ENCODE results near the gene PSMD14.

PSMD14 gene

DNA sequence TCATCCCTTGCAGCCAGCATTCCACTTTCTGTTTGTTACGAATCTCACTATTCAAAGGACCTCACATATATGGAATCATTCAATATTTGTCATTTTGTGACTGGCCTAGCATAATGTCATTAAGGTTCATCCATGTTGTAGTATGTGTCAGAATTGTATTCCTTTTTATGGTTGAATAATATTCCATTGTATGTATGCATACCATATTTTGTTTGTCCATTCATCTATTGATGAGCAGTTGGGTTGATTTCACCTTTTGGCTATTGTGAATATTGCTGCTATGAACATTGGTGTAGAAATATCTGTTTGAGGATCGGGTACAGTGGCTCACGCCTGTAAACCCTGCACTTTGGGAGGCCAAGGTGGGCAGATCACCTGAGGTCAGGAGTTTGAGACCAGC, 35.0 kb downstream of the PSMD14 start:
- DNase-seq (ENCODE audit: low read depth) = no peak
- TF ChIP-seq, protein P1, sequence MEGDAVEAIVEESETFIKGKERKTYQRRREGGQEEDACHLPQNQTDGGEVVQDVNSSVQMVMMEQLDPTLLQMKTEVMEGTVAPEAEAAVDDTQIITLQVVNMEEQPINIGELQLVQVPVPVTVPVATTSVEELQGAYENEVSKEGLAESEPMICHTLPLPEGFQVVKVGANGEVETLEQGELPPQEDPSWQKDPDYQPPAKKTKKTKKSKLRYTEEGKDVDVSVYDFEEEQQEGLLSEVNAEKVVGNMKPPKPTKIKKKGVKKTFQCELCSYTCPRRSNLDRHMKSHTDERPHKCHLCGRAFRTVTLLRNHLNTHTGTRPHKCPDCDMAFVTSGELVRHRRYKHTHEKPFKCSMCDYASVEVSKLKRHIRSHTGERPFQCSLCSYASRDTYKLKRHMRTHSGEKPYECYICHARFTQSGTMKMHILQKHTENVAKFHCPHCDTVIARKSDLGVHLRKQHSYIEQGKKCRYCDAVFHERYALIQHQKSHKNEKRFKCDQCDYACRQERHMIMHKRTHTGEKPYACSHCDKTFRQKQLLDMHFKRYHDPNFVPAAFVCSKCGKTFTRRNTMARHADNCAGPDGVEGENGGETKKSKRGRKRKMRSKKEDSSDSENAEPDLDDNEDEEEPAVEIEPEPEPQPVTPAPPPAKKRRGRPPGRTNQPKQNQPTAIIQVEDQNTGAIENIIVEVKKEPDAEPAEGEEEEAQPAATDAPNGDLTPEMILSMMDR (conservative IDR thresholded peaks at IDR 0.05; ENCODE audit: low read depth, low read length) = no peak
- H3K4me3 ChIP-seq (ENCODE audit: low read depth, low read length) = no peak overlapping the region

DNA sequence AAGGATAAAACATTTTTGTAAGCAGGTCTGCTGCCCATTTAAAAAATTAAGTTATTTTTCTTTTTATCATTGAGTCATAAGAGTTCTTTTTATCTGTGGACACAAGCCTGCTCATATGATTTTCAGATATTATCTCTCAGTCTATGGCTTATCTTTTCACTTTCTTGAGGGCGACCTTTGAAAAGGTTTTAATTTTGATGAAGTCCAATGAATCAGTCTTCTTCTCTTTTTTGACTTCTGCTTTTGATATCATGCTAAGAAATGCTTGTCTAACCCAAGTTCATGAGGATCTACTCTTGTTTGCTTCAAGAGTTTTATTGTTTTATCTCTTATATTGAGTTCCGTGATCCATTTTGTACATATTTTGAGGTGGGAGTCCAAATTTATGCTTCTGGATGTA, 36.5 kb downstream of the PSMD14 start:
- DNase-seq (ENCODE audit: low read depth) = no peak
- no peak overlapping the region for H3K4me3 ChIP-seq (ENCODE audit: low read depth, low read length)
- TF ChIP-seq, protein P1 (conservative IDR thresholded peaks at IDR 0.05; ENCODE audit: low read depth, low read length) = no peak

DNA sequence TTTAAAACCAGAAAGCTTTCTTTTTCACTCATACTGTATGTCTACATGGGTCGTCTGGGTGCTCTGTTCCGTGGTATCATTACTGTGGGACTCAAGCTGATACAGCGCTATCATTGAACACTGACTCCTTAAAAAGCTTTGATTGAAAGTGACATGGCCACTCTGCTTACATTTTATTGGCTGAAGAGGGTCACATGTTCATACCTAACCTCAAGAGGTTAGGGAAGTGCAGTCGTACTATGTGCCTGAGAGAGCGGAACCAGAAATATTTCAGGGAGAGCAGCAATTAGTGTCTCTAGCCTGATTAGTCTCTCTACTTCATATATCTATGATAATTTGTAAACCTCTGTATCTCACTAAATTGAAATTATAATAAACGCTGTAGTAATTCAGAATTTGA, 43.5 kb downstream of the PSMD14 start:
- no peak for DNase-seq (ENCODE audit: low read depth)
- H3K4me3 ChIP-seq (ENCODE audit: low read depth, low read length) = no peak overlapping the region
- TF ChIP-seq, protein P1 (conservative IDR thresholded peaks at IDR 0.05; ENCODE audit: low read depth, low read length) = no peak

DNA sequence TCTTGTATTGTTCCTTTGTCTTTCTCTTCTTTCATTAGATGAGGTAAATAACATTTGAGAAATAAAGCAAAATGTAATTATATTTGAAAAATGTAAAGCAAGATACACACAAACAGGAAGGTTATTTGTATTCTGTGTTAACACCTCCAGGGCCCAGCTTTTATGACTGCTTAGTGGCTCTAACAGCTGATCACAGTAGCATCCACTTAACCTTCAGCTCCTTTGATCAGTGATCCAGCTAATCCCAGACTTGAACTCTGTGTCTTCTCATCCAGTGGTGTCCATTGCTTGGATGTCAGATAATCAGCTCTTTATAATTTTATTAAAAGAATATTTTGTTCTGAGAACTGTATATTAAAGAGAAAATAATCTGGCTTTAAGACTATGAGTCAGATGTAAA, 44.5 kb downstream of the PSMD14 start:
- TF ChIP-seq, protein P1 (conservative IDR thresholded peaks at IDR 0.05; ENCODE audit: low read depth, low read length) = no peak
- no peak for DNase-seq (ENCODE audit: low read depth)
- H3K4me3 ChIP-seq (ENCODE audit: low read depth, low read length) = no peak overlapping the region

DNA sequence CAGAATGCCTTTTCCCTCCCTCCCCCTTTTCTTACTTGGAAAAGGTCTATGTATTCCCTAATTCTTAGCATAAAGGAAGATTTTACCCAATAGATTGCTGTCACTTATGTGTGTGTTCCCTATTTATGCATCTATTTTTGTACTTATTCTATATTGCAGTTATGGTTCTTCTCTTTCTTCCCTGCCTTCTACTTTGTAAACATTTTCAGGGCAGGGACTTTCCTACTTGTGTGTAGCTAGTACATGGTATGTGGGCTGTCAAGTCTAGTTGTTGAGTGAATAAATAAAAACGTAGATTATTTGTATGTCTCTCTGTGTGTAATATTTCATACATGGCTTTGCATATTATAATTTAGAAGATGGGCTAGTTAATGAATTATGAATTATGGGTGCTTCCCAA, 45.3 kb downstream of the PSMD14 start:
- TF ChIP-seq, protein P1 (conservative IDR thresholded peaks at IDR 0.05; ENCODE audit: low read depth, low read length) = no peak
- no peak overlapping the region for H3K4me3 ChIP-seq (ENCODE audit: low read depth, low read length)
- DNase-seq (ENCODE audit: low read depth) = peak; percentile 37

DNA sequence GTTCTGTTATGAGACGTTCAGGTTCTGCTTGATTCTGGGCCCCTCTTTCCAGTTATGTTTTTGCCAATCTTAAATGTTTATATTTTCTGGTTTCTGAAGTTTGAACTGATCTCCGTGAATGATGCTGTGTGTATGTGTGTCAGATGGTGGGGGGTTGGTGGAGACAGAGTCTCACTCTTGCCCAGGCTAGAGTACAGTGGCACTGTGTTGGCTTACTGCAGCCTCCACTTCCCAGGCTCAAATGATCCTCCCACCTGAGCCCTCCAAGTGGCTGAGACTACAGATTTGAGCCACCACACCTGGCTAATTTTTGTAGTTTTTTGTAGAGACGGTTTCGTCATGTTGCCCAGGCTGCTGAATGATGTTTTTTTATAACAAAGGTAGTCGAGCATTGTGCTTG, 45.9 kb downstream of the PSMD14 start:
- TF ChIP-seq, protein P1 (conservative IDR thresholded peaks at IDR 0.05; ENCODE audit: low read depth, low read length) = no peak
- no peak for DNase-seq (ENCODE audit: low read depth)
- H3K4me3 ChIP-seq (ENCODE audit: low read depth, low read length) = no peak overlapping the region

DNA sequence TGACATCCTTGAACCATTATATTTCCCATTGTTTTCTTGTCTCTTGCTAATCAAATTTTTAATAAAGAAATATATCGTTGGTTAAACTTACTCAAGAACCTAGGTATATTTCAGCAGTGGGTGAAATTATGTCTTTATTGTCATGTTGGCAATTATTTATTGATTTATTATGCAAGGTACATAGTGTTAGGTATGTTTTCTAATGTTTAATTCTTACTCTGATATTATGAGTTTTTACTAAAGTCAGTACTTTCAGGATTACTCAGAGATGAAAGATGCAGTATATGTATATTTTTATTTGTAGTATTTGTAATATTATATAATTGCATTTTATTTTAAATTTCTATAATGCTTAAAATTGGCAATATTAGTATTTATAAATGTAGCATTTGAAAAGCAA, 46.9 kb downstream of the PSMD14 start:
- TF ChIP-seq, protein P1 (conservative IDR thresholded peaks at IDR 0.05; ENCODE audit: low read depth, low read length) = no peak
- H3K4me3 ChIP-seq (ENCODE audit: low read depth, low read length) = no peak overlapping the region
- no peak for DNase-seq (ENCODE audit: low read depth)

Data from choroid plexus epithelial cell (primary cell).